ENCODE measurements around the gene GPC6.
"Not testable (repeated sequence)": the region's sequence is repeated elsewhere in the genome, so short reads cannot be mapped to it uniquely, and the experiment has no call there.

The GPC6 gene

DNA sequence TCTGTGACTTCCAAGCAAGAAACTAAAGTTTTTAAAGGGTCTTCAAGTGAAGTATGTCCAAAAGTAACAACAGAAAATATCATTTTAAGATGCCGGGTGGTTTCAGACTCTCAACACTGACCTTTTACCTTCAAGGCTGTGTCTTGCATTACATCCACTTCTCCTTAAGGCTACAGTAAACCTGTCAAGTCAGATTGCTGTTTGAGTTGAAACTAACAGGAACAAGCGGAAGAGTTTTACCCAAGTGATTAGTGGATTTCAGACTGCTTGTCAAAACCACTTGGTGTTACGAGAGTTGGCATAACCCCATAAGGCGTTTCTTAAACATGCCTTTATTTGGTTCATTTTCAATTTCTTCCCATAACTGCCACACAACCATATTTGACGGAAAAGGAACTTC lies 969.8 kb downstream of the GPC6 start:
- DNase-seq = no peak

- DNase-seq = no peak
Observed at GRCh38 chr13:94198681-94199080, 972.1 kb downstream of the GPC6 start.

DNA sequence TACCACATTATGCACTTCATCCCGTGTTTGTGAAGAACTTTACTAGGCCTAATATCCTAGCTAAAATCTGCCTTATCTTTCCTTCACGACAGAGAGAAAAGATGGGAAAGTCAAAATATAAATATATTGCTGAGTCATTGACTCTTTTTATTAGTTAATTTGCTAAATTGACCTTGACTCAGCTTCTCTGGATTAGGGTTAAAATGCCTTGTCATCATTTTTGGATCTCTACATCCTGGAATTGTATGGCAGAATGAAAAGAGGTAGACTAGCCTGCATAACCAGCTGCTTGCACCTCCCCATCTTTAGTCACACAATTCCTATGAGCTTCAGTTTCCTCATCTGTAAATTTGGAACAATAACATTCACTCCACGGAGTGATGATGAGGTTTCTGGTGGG lies 972.5 kb downstream of the GPC6 start:
- no peak for DNase-seq

- DNase-seq = no peak
Observed at GRCh38 chr13:94201022-94201421, 974.4 kb downstream of the GPC6 start.

DNA sequence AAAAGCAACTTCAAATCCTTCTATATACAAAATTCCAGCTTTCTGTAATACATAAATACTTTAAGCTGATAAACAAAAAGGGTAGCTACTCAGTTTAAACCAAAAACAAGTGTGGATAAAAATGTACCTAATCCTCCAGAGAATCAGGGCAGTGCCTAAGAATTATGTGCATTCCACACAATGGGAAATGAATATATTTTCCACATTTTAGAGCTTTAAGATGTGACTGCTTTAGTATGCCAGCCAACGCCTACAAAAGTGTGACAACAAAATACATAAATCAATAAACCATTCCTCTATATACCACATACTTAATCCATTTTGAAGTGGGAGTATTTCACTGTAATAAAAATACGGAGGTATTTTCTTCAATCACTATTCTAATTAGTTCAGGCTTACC lies 977.6 kb downstream of the GPC6 start:
- no peak for DNase-seq

DNA sequence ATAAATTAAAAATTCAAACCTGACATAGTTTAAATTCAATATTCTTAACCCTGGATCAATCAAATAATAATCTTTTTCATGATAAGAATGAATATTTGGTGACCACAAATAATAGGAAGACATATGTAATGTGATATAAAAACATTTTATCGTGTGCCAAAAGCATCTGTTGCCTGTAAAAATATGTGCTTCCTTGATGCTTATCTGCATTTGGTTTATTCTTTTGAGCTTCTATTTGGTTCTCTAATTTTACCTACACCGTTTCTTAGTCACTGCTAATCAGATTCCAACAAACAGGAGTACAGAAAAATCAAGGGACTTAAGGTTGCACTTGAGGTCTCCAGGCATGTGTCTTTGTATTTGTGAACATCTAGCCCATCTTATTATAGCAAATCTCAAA lies 978.3 kb downstream of the GPC6 start:
- no peak for DNase-seq

DNA sequence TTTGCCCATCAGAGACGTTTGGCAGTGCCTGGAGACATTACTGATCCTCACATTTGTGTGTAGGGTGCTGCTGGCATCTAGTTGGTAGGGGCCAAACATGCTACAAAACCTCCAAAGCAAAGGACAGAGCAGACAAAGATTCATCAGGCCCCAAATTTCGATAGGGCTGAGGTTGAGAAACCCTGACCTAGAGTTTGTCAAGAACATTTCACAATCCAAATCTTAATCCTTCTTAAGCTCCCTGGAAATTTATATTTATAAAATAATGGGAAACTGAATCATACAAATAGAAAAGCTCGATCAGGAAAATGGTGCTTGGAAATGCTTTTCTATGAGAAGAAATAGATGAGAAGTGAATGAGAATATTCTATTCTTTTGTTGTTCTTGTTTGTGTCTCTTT lies 979.3 kb downstream of the GPC6 start:
- no peak for DNase-seq

- DNase-seq = peak; percentile 23
Observed at GRCh38 chr13:94209117-94209516, 982.5 kb downstream of the GPC6 start.

GRCh38 chr13:94209913-94210312 lies 983.3 kb downstream of the GPC6 start:
- DNase-seq = not testable (repeated sequence)

GRCh38 chr13:94210816-94211215 lies 984.2 kb downstream of the GPC6 start:
- DNase-seq = no peak

DNA sequence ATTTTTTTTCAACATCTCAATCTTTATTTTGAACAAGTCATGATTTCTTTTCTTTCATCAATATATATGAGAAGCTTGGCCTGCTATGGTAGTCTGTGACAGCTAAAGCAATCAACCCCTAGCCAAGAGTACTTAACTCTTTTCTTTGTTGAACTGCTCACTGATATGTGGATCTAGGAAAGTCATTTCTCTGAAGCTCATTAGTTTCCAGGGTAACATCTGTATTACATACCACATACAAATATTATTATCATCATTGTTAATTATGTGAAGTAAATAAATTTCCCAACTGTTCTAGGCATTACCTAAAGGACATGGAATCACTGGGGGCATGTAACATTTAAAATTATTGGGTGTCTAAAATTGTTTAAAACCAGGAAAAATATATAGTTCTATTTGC lies 985.6 kb downstream of the GPC6 start:
- no peak for DNase-seq

GRCh38 chr13:94214121-94214520 lies 987.5 kb downstream of the GPC6 start:
- no peak for DNase-seq

DNA sequence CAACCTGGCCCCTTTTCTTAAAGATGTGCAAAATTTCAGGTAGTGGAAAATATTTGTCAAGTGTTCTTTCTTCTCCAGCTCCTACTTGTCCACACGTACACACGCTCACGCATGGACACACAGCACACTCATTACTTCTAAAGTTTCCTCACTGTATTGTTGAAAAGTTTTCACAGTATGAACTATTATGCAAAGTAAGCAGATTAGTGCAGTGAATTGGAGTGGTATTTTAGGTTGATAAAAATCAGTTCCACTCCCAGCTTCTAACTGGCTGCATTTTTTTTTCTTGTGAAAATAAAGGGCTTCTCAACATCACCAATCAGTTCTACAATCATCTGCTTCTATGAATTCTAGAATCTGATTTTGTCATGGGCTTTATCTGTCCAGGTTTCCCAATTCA lies 988.4 kb downstream of the GPC6 start:
- no peak for DNase-seq

- no peak for DNase-seq
Observed at GRCh38 chr13:94216476-94216875, 989.9 kb downstream of the GPC6 start.

DNA sequence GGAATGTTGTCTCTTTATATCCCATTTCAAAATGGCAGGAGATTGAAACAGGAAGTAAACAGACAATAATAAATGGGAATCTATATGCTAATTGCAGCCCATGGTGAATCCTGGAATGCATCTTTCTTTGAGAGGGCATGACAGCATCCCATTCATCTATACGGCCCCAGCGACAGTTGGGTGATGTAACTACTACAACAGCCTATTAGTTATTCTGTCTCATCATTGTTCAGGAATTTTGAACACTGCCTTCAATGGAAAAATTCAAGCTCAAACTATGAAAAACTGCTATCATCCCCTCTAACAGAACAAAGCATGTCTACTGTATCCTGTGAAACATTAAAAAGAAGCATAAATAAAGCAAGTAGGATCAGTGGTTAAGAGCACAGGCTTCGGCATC lies 990.8 kb downstream of the GPC6 start:
- DNase-seq = no peak

GRCh38 chr13:94218537-94218936 lies 991.9 kb downstream of the GPC6 start:
- DNase-seq = no peak

DNA sequence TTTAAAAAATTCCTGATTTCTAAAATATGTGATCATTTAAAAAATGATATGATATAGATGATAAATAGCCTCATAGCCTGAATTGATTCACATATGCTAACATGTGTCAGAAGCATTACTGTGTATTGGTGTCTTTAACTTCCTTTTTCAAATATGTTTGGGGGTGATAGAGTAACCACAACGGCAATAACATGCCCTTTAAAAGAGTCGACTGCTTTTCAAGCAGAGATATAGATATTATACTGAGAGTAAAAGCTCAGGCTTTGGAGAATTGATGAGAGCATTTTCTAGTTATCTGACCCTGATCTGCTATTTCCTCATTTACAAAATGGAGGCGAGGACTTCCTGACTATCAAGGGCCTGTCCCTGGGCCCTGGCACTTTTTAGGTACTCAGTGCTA lies 992.3 kb downstream of the GPC6 start:
- no peak for DNase-seq

DNA sequence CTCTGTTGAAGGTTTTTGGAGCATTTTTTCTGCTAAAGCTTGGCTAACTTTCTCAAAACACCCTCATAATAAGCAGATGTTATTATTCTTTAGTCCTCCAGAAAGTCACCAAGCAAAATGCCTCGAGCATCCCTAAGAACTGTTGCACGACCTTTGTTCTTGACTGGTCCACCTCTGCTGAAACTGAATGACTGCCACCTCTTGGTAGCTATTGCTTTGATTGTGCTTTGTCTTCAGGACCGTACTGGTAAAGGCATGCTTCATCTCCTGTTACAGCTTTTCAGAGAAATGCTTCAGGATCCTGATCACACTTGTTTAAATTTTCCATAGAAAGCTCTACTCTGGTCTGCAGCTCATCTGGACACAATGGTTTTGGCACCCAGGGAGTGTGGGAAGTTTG lies 998.1 kb downstream of the GPC6 start:
- DNase-seq = no peak

DNA sequence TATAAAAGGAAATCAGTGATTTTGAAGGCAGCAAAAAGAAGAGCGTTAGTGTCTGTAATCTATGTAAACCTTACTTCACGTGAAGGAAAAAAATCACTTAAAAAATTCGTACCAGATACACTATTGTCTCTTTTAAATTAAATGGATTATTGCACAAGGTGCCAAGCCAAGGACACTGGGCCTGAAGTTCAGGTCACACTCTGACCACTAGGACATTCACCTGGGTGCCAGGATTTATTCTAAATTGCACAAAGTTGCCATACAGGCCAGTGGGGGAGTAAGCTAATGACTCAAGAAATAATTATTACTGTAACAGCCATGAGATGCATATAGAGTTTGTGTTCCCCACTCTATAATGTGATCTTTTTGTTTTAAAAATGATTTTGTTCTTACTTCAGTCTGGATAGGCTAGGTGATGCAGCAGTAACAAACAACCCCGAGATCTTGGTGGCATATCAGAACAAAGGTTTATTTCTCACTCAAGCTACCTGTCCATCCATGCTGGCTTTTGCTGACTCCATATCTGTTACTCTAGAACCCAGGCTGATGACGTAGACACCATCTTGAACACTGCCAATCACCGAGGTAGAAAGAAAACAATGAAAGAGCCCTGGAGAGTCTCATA lies 1000.8 kb downstream of the GPC6 start:
- DNase-seq = no peak

DNA sequence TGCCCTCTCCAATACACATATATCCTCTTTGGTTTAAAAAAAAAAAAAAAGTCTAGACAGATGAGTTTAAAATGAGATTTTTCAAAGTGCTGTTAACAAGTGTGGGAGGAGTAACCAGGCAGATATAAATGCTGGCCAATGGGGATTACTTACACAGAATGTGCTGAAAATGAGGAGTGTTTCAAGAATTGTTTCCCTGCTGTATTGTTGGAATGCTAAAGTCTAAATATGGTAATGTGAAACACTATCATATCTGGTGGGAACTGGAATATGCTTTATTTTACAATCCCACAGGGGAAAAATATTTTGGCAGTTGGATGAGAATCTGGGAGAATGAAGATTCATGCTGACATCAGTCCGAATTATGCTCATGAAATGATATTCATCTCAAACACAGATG lies 1002.2 kb downstream of the GPC6 start:
- DNase-seq = no peak

GRCh38 chr13:94232161-94232950 lies 1005.7 kb downstream of the GPC6 start:
- DNase-seq = no peak

- DNase-seq = no peak
Observed at GRCh38 chr13:94232956-94233355, 1006.3 kb downstream of the GPC6 start.

DNA sequence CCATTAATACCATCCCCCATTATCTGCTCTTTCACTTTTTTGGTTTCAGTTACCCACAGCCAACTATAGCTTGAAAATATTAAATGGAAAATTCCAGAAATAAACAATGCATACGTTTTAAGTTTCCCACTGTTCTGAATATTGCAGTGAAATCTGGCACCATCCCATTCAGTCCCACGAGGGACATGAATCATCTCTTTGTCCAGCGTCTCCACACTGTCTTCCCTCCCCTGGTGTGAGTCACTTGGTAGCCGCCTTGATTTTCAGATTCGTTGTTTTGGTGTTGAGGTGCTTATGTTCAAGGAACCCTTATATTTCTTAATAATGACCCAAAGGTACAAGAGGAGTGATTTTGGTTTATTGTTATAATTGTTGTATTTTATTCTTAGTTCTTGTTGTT lies 1006.8 kb downstream of the GPC6 start:
- DNase-seq = no peak

- no peak for DNase-seq
Observed at GRCh38 chr13:94233837-94234236, 1007.2 kb downstream of the GPC6 start.

DNA sequence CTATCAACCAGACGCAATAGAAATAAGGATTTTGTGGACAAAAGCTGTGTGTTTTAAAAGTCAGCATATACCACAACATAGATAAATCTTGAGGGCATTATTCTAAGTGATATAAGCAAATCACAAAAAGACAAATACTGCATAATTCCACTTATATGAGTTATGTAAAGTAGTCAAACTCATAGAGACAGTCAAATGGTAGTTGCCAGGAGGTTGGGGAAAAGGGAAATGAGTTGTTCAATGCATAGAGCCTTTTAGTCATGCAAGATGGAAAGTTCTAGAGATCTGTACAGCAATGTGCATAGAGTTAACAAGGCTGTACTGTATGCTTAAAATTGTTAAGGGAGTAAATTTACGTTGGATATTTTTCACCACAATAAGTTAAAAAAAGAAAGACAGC lies 1008.1 kb downstream of the GPC6 start:
- DNase-seq = no peak
